ENCODE data around the gene LRRC37A2.
"Not testable (repeated sequence)": the region's sequence is repeated elsewhere in the genome, so short reads cannot be mapped to it uniquely, and the experiment has no call there.

LRRC37A2 gene

DNA sequence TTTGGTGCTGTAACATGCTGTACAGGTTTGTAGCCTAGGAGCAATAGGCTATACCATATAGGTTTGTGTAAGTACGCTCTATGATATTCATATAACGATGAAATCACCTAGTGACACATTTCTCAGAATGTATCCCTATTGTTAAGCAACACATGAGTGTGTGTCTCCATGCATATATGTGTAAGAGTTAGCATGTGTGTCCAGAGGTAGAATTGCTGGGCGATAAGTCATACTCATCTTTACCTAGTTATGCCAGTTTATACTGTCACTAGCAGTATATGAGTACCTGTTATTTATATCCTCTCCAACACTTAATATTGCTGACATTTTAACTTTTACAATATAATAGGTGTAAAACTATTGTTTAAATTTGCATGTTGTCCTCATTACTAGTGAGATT, 88.5 kb downstream of the LRRC37A2 start:
- not testable (repeated sequence) for DNase-seq

DNA sequence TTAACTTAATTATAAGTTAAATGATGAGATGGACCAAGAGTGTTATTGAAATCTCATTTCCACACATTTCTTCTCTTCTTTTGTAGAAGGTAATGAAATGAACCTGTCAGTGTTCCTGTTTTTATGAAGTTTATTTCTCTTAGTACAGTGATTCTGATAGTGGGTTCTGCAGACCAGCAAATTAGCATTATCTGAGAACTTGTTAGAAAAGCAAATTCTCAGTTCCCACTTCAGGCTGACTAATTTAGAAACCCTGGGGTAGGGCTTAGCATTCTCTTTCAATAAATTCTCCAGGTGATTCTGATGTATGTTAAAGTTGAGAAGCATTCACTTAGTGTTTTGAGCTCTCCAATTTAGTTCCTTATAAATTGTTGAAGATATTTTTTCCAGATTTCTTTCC, 90.9 kb downstream of the LRRC37A2 start:
- DNase-seq: not testable (repeated sequence)
